Upper lobe of right lung (tissue), 1 donor: ENCODE measurements around the gene RREB1. TPM values are rescaled to one million over a fixed set of nuclear protein-coding genes. Genes with fewer than 3 reads are reported as not detected.

Experiments
- ATAC-seq: fragments of 200-7000 bp; cut with Tn5 transposase; one replicate; pipeline ENCODE4 v1.9.1; 2020; ENCODE audit warnings: mild to moderate bottlenecking, moderate library complexity
- DNase-seq: peaks from one replicate; pipeline ENCODE4 v3.0.0-alpha.2; 2020
- H3K27ac ChIP-seq: fragments of 200-600 bp; one replicate; pipeline ENCODE4 v1.8.0; 2022
- H3K27me3 ChIP-seq: fragments of 200-600 bp; one replicate; pipeline ENCODE4 v1.8.0; 2022; ENCODE audit warnings: mild to moderate bottlenecking
- H3K36me3 ChIP-seq: fragments of 200-600 bp; one replicate; pipeline ENCODE4 v1.8.0; 2022
- H3K4me1 ChIP-seq: fragments of 200-600 bp; one replicate; pipeline ENCODE4 v1.8.0; 2022
- H3K4me3 ChIP-seq: fragments of 200-600 bp; one replicate; pipeline ENCODE4 v1.8.0; 2022; ENCODE audit warnings: mild to moderate bottlenecking
- H3K9me3 ChIP-seq: fragments of 200-600 bp; one replicate; pipeline ENCODE4 v1.8.0; 2022
- intact Hi-C: fragments of 100-400 bp; cut with DNase I; formaldehyde crosslinking; loops from one replicate; pipeline ENCODE4 v1.11.0; 2022
- total RNA-seq: library from RNA; stranded (reverse); fragmentation: NEBNext Ultra II Directional; extraction: Animal tissue kit (Norgen Biotek cat#: 25700); gene quantifications from one replicate; pipeline ENCODE4 v1.2.1, GENCODE V29; 2021
- TF ChIP-seq, protein P1 (sequence below): fragments of 200-600 bp; IDR thresholded peaks from one replicate; pipeline ENCODE4 v1.8.0; 2022; ENCODE audit warnings: antibody characterized with exemption
- donor health status: DM: no; HTN: yes; CAD: no; lungs with severe emphysema.

RREB1 gene
- total RNA-seq, 1 donor from 2014 or later: 60.2 TPM

DNA sequence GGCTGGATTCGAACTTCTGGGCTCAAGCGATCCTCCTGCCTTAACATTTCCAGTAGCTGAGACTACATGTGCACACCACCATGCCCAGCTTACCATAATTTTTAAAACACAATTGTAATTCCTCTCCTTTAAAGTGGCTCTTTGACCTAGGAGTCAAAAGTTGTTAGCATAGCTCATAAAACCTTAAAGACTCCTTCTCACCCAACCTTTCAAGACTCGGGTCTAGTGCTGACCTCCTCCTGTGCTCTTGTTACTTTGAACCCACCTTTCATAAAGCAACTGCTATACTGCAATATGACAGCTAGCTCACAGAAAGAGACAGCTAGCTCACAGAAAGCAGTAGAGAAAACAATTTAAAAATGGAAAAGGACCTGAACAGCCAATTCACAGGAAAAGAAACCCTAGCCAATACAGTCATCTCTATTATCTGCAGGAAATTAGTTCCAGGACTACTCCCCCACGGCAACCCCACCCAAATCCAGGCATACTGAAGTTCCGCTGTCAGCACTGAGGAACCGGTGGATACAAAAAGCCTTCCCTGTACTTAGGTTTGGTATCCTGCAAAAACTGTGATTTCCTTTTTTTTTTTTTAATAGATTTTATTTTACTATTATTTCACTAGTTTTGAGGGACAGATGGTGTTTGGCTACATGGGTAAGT is 185.0 kb downstream of the RREB1 start:
- Histone ChIP-seq H3K36me3 (peaks cover 96% of the 10 kb centered on the region), H3K27ac (no peak overlapping the region), H3K9me3 (no peaks in the 10 kb centered on the region), H3K4me1 (no peaks in the 10 kb centered on the region), H3K27me3 (no peaks in the 10 kb centered on the region), H3K4me3 (no peak overlapping the region)
- TF ChIP-seq, protein P1, sequence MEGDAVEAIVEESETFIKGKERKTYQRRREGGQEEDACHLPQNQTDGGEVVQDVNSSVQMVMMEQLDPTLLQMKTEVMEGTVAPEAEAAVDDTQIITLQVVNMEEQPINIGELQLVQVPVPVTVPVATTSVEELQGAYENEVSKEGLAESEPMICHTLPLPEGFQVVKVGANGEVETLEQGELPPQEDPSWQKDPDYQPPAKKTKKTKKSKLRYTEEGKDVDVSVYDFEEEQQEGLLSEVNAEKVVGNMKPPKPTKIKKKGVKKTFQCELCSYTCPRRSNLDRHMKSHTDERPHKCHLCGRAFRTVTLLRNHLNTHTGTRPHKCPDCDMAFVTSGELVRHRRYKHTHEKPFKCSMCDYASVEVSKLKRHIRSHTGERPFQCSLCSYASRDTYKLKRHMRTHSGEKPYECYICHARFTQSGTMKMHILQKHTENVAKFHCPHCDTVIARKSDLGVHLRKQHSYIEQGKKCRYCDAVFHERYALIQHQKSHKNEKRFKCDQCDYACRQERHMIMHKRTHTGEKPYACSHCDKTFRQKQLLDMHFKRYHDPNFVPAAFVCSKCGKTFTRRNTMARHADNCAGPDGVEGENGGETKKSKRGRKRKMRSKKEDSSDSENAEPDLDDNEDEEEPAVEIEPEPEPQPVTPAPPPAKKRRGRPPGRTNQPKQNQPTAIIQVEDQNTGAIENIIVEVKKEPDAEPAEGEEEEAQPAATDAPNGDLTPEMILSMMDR: no peak
- DNase-seq (no peak), ATAC-seq (no peak)
- intact Hi-C loops: no loop called here

DNA sequence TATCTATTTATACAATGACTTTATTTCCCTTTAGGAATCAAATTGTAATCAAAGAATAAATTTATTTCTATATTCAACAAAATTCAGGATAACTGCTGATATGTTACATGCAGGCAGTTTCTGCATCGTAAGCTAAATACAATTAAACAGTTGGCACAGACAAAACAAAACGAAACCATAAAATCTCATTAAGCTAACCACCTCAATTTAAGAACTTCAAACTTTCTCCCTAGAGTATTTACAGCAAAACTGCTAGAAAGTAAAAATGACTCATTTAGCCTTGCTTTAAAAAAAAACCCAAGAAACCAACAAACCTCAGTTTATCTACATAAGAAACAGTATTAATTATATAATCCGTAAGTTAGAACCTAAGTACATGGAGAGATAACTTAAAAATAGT is 188.2 kb downstream of the RREB1 start:
- no peak overlapping the region for H3K4me3 ChIP-seq
- no peaks in the 10 kb centered on the region for H3K9me3 ChIP-seq
- no peaks in the 10 kb centered on the region for H3K27me3 ChIP-seq
- H3K36me3 ChIP-seq: peaks cover 100% of the 10 kb centered on the region
- H3K27ac ChIP-seq: no peak overlapping the region
- H3K4me1 ChIP-seq: no peaks in the 10 kb centered on the region
- no peak for ATAC-seq
- TF ChIP-seq, protein P1: no peak
- no peak for DNase-seq
- intact Hi-C loops: no loop called here

DNA sequence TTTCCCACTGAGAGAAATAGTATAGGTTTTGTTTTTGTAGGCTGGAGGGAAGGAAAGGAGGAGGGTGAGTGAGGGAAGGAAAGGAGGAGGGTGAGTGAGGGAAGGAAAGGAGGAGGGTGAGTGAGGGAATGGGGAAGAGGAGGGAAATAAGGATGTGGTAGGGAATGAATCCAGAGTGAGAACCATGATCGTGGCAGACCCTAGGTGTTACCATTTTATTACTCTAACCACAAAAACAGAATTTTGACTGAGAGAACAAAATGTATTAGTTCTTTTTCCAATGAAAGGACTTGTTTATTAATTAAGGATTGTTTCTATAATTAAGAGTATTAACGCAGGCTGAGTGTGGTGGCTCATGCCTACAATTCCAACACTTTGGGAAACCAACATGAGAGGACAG is 188.8 kb downstream of the RREB1 start:
- intact Hi-C loops: no loop called here
- H3K9me3 ChIP-seq: no peaks in the 10 kb centered on the region
- ATAC-seq: no peak

DNA sequence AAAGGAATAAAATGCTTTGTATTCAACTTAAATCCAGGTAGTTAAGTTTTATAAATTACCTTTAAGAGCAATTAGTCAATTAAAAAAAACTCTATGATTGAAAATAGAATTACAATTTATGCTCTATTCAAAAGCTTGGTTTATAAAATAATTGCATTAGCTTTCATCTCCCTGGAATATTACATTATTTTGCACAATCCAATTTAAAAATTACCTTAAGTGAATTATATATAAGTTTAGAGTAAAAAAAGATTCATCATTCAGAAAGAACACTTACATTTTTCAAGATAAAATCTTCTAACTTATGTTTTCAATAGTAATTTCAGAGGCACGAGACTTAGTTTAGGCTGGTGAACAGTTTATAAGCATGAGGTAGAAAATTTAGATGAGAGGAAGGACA is 190.4 kb downstream of the RREB1 start:
- no peak for ATAC-seq
- TF ChIP-seq, protein P1: no peak
- Histone ChIP-seq H3K9me3 (no peaks in the 10 kb centered on the region), H3K27ac (no peak overlapping the region), H3K4me1 (no peaks in the 10 kb centered on the region), H3K36me3 (peaks cover 100% of the 10 kb centered on the region), H3K27me3 (no peaks in the 10 kb centered on the region), H3K4me3 (no peak overlapping the region)
- DNase-seq: no peak
- intact Hi-C loops: no loop called here

More for the DNA sequence above, 188.8 kb downstream of the RREB1 start:
- no peak for DNase-seq
- Histone ChIP-seq H3K4me1 (no peaks in the 10 kb centered on the region), H3K27me3 (no peaks in the 10 kb centered on the region), H3K36me3 (peaks cover 100% of the 10 kb centered on the region), H3K4me3 (no peak overlapping the region), H3K27ac (no peak overlapping the region)
- TF ChIP-seq, protein P1: no peak

DNA sequence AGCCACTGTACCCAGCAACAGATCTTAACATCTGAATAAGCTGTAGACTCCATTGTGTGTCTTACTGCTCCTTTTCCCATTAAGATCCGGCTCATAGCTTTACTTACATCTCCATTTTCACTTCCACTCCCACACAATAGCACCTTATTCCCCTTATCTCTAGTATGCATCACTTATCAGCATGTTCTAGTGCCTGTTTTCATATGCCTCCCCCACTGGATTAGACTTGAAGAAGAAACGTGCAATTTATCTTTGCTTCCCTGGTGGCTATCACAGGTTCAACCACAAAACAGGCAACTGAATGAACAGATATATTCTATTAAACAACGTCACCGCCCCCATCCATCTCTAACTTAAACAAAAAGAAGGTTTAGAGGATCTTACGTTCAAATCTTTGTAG is 193.2 kb downstream of the RREB1 start:
- Histone ChIP-seq H3K4me1 (peaks cover 3% of the 10 kb centered on the region), H3K27me3 (no peaks in the 10 kb centered on the region), H3K9me3 (no peaks in the 10 kb centered on the region), H3K4me3 (no peak overlapping the region), H3K36me3 (peaks cover 98% of the 10 kb centered on the region), H3K27ac (no peak overlapping the region)
- ATAC-seq (no peak), DNase-seq (no peak)
- intact Hi-C loops: no loop called here
- TF ChIP-seq, protein P1: no peak

Other genes starting within 250 kb of the RREB1 start
- gene SSR1, start 205.2 kb downstream of the RREB1 start, total RNA-seq: 128 TPM